SKM-1 treated with dmso at 0.1 percent for 144 hours (cell line): ENCODE data around the gene MILR1.
A peak's percentile ranks its signal among the peaks of the same experiment; 100 is the strongest.
"Not testable (repeated sequence)": the region's sequence is repeated elsewhere in the genome, so short reads cannot be mapped to it uniquely, and the experiment has no call there.

ENCODE experiments used
- DNase-seq: peaks from one replicate; lab custom pipeline; 2025; ENCODE audit not compliant: unreplicated experiment; lab: John Stamatoyannopoulos, UW

MILR1 gene

DNA sequence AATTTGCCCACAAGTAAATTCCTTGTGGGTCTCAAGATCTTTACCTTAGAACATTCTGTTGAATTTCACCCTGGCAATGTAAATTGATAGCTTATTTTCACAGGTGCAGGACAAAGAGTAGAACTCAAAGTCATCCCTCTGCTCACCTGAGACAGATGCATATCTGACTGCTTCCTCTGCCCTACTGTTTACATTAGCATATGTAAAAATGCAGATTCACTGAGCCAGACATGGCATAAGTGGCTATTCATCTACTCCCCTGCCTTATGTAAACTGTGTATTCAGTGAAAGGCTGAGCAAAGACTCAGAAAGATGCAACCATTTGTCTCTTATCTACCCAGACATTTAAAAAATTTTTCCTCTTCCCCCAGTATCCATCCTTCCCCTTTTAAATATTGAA is 22.3 kb upstream of the MILR1 start:
- DNase-seq, result no peak

DNA sequence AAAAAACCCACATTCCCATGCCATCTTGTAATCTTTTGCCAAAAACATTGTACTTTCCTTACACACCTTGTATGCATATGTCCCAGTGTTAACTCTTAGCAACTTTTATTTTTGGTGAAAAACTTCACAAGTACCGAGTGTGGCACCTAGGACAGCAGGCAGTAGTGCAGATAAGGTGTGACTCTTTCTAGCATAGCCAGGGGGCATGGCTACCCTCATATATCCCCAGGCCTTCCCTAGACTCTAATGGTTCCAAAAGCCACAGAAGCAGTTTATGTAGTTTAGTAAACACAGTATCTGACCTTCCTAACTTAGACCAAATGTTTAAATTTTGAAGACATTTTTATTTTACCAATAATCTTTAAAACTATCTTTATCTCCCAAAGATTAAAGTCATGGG is 20.5 kb upstream of the MILR1 start:
- DNase-seq, result no peak

DNA sequence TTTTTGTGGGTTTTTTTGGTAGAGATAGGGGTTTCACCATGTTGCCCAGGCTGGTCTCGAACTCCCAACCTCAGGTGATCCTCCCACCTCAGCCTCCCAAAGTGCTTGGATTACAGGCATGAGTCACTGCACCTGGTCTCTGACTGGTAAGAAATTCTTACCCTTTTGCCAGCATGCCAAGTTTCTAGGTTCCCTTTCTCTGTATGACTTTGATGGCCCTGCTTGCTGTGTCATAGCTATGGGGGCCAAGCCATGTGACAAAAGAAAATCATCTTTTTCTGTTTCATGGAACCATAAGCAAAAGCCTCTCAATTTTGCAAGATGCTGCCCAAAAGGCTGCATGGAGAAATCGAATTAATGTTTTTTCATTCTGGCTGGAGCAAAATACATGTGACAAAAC is 18.9 kb upstream of the MILR1 start:
- not testable (repeated sequence) for DNase-seq

DNA sequence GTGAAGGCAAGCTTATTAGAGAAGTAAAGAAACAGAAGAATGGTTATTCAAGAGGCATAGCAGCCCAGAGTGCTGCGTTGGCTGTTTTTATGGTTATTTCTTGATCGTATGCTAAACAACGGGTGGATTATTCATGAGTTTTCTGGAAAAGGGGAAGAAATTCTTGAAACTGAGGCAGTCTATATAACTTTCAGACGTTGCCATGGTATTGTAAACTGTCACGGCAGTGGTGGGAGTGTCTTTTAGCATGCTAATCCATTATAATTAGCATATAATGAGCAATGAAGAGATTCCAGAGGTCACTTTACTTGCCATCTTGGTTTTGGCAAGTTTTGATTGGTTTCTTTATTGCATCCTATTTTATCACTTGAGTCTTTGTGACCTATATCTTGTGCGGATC is 17.4 kb upstream of the MILR1 start:
- DNase-seq, result no peak

- no peak for DNase-seq
These were observed 10.9 kb upstream of the MILR1 start for GRCh38 chr17:64437944-64438525.

GRCh38 chr17:64439521-64439920 is 9.4 kb upstream of the MILR1 start:
- DNase-seq, result not testable (repeated sequence)

- DNase-seq, result peak; percentile 48
These were observed 9.0 kb upstream of the MILR1 start for GRCh38 chr17:64439956-64440355.

DNA sequence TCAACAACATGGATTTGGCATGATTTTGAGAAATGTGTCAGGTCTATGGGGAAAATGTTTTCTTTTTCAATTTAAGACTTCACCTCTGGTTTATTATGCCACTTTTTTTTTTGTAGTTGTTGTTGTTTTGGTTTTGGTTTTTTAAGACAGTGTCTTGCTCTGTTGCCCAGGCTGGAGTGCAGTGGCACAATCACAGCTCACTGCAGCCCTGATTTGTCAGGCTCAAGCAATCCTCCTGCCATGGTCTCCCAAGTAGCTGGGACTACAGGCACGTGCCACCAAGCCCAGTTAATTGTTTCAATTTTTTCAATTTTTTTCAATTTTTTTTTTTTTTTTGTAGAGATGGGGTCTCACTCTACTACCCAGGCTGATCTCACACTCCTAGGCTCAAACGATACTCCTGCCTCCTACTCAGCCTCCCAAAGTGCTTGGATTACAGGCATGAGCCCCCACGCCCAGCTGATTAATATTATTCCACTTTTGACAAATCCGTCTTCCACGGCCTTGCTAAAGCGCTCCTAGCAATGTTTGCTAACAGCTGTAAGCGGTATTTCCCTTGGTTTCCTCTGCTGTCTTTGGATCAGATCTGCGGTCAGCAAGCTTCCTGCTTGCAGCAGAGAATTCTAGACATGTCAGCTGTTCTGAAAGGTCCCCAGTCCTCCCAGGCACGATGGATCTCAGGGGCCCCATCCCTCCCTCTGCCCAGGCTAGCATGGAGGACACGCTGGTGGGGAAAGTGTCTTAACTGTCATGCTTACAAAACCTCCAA is 7.0 kb upstream of the MILR1 start:
- peak; percentile 84 for DNase-seq

- no peak for DNase-seq
These were observed 6.4 kb upstream of the MILR1 start for GRCh38 chr17:64442541-64442971.

- DNase-seq, result no peak
These were observed 5.7 kb upstream of the MILR1 start for GRCh38 chr17:64443086-64443760.

DNA sequence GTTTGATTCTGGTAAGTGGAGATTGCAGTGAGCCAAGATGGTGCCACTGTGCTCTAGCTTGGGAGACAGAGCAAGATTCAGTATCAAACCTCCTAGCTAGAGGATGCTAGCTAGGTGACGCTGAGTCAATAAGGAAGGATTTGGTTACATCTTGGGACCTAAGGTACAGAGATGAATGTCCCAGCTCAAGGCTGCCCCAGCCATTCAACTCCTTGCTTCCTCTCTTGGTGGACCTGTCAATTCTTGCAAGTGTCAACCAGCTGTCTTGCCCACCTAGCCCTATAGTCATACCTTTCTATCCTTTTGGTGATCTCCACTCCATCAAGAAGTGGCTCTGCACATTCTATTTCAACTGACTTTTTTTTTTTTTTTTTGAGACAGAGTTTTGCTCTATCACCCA is 1.4 kb upstream of the MILR1 start:
- DNase-seq, result no peak

DNA sequence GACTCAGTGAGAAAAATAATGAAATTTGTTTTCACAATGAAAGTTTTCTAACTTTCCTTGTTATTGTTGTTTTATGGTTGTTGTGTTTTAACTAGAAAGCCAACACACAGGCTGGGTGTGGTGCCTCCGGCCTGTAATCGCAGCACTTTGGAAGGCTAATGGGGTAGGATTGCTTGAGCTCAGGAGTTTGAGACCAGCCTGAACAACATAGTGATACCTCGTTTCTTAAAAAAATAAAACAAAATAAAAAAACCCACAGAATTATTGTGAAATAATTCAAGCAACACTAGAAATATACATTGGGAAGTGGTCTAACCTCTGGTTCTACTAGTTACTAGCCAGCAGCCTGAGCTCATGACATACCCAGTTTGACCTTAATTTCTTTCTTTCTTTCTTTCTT is 630 bp downstream of the MILR1 start:
- DNase-seq, result peak; percentile 66

- peak; percentile 78 for DNase-seq
These were observed 7.3 kb downstream of the MILR1 start for GRCh38 chr17:64455993-64456885.

- no peak for DNase-seq
These were observed 8.2 kb downstream of the MILR1 start for GRCh38 chr17:64457156-64457555.

DNA sequence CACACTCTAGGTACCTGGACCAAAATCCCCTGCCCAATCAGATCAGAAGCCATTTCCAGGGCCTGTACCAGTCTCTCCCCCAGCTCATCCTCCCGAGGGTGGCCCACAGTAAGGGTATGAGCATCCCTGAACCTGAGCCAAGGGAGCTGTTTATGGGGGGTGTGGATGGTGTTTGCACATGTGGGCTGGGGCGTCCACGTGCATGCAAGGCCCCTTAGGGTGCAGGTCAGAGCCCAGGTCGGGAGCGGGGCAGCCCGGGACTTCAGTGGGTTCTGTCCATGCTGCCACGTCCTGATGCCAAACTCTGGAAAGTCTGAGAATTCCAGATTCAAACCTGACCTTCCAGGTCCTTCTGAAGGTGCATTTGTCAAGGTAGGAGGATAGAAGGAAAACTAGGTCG is 9.8 kb downstream of the MILR1 start:
- DNase-seq, result no peak

DNA sequence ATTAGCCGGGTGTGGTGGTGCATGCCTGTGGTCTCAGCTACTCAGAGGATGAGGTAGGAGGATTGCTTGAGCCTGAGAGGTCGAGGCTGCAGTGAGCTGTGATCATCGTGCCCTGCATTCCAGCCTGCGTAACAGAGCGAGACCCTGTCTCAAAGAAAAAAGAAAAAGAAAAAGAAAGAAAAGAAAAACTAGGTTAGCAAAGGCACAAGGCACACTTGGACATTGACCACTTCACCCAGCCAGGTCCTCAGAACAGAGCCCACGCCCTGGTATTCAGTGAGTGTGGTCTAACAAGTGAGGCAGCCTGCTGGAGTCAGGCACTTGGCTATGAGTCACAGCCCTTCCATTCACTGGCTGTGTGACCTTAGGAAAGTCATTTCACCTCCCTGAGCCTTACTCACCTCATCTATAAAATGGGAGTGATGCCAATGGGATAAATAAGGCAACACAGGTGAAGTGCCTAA is 10.4 kb downstream of the MILR1 start:
- no peak for DNase-seq

GRCh38 chr17:64459818-64460217 is 10.9 kb downstream of the MILR1 start:
- DNase-seq, result not testable (repeated sequence)

DNA sequence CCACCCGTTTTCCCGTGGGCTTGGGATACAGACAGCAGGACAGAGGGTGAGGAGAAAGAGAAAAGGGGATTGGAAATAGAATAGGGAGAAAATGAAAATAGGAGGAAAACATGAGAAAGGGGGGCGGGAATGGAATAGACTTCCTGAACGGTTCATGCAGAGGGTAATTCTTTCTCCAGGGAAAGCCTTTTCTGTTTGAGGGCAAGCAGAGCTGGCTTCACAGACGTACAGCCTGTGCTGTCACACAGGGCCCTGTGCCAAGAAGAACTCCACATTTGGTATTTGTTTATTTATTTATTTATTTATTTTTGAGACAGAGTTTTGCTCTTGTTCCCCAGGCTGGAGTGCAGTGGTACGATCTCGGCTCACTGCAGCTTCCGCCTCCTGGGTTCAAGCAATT is 12.0 kb downstream of the MILR1 start:
- DNase-seq, result no peak

DNA sequence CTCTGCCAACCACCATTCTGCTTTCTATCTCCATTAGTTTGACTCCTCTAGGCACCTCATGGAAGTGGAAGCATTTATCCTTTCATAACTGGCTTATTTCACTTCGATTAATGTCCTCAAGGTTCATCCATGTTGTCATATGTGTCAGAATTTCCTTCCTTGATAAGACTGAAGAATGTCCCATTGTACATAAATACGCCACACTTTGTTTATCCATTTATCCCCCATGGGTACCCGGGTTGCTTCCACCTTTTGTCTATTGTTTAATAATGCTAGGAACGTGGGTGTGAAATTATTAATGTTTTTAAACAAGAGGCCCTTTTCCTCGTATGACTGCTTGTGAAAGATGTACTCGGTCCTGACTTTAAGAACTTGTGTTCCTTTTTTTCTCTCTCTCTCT is 12.9 kb downstream of the MILR1 start:
- no peak for DNase-seq

DNA sequence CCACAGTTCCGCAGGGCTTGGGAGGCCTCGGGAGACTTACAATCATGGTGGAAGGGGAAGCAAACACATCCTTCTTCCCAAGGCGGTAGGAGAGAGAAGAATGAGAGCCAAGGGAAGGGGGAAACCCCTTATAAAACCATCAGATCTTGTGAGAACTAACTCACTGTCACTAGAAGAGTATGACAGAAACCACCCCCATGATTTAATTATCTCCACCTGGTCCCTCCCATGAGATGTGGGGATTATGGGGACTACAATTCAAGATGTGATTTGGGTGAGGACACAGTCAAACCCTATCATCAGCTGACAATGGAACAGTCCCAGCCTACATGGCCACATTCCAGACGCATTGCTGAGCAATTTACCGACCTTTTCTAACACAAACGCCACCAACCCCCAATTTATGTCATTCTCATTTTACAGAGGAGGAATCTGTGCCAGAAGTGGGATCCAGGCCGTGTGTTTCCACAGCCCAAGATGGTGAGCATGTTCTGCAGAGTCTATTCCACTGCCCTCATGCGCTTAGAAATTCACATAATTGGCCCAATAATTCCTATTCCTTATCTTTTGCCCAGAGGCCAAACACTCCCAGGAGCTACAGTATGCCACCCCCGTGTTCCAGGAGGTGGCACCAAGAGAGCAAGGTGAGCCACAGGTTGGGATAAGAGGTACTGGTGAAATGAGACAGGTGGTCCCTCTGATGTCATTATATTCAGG is 17.3 kb downstream of the MILR1 start:
- DNase-seq, result no peak
